Mammary epithelial cell (primary cell): ENCODE measurements around the gene KLHL29.

Experiments used
- EZH2 ChIP-seq: IDR thresholded peaks from 2 replicates; pipeline ENCODE4 v1.6.1; 2012; ENCODE audit warnings: low read length, inconsistent platforms, borderline replicate concordance
- TF ChIP-seq, protein P1 (sequence below), 2 donors: IDR thresholded peaks in 1 of 2; conservative IDR thresholded peaks in 1 of 2; 2 replicates each; pipeline ENCODE4 v1.5.1; 2011 to 2012; ENCODE audit warnings: inconsistent platforms in 2 of 2, low read length in 2 of 2, mild to moderate bottlenecking in 2 of 2, control low read depth in 1 of 2, low read depth in 1 of 2; ENCODE audit not compliant: insufficient read depth in 1 of 2; ENCODE audit errors: extremely low read depth in 1 of 2

GRCh38 chr2:23390152-23390551 is 5.2 kb downstream of the KLHL29 start:
- TF ChIP-seq, protein P1, sequence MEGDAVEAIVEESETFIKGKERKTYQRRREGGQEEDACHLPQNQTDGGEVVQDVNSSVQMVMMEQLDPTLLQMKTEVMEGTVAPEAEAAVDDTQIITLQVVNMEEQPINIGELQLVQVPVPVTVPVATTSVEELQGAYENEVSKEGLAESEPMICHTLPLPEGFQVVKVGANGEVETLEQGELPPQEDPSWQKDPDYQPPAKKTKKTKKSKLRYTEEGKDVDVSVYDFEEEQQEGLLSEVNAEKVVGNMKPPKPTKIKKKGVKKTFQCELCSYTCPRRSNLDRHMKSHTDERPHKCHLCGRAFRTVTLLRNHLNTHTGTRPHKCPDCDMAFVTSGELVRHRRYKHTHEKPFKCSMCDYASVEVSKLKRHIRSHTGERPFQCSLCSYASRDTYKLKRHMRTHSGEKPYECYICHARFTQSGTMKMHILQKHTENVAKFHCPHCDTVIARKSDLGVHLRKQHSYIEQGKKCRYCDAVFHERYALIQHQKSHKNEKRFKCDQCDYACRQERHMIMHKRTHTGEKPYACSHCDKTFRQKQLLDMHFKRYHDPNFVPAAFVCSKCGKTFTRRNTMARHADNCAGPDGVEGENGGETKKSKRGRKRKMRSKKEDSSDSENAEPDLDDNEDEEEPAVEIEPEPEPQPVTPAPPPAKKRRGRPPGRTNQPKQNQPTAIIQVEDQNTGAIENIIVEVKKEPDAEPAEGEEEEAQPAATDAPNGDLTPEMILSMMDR (conservative IDR thresholded peaks at IDR 0.05 in 1 of 2, IDR thresholded peaks at IDR 0.05 in 1 of 2; ENCODE audit: extremely low read depth in 1 of 2, insufficient read depth in 1 of 2, low read depth in 1 of 2, low read length in 2 of 2): no peak
- TF ChIP-seq EZH2: no peak
